IPS-18a (cell line): ENCODE measurements around the gene ZBTB20.

Experiments
- H3K27ac ChIP-seq: one replicate; pipeline ENCODE4 v1.5.1; 2013; ENCODE audit warnings: low read length
- H3K27me3 ChIP-seq: one replicate; pipeline ENCODE4 v1.6.1; 2013; ENCODE audit warnings: mild to moderate bottlenecking, low read length; ENCODE audit not compliant: control insufficient read depth, insufficient read depth
- H3K36me3 ChIP-seq: one replicate; pipeline ENCODE4 v1.6.1; 2013; ENCODE audit warnings: low read depth, low read length; ENCODE audit not compliant: control insufficient read depth
- H3K4me1 ChIP-seq: one replicate; pipeline ENCODE4 v1.6.1; 2013; ENCODE audit warnings: low read depth, low read length; ENCODE audit not compliant: control insufficient read depth
- H3K4me3 ChIP-seq: one replicate; pipeline ENCODE4 v1.5.1; 2013; ENCODE audit warnings: low read length
- H3K9ac ChIP-seq: one replicate; pipeline ENCODE4 v1.6.1; 2013; ENCODE audit warnings: mild to moderate bottlenecking, low read length, moderate library complexity
- H3K9me3 ChIP-seq: one replicate; pipeline ENCODE4 v1.6.1; 2013; ENCODE audit warnings: low read depth, low read length; ENCODE audit not compliant: control insufficient read depth

ZBTB20 gene

GRCh38 chr3:114490829-114491228, 656.3 kb downstream of the ZBTB20 start:
- H3K27ac ChIP-seq: no peak overlapping the region
- no peaks in the 10 kb centered on the region for H3K4me1 ChIP-seq
- no peak overlapping the region for H3K4me3 ChIP-seq
- no peak overlapping the region for H3K9ac ChIP-seq
- no peaks in the 10 kb centered on the region for H3K36me3 ChIP-seq
- no peaks in the 10 kb centered on the region for H3K27me3 ChIP-seq
- H3K9me3 ChIP-seq: no peaks in the 10 kb centered on the region

GRCh38 chr3:114487502-114487901, 659.6 kb downstream of the ZBTB20 start:
- no peaks in the 10 kb centered on the region for H3K9me3 ChIP-seq
- H3K36me3 ChIP-seq: no peaks in the 10 kb centered on the region
- no peak overlapping the region for H3K27ac ChIP-seq
- no peak overlapping the region for H3K9ac ChIP-seq
- no peaks in the 10 kb centered on the region for H3K4me1 ChIP-seq
- H3K4me3 ChIP-seq: no peak overlapping the region
- no peaks in the 10 kb centered on the region for H3K27me3 ChIP-seq

DNA sequence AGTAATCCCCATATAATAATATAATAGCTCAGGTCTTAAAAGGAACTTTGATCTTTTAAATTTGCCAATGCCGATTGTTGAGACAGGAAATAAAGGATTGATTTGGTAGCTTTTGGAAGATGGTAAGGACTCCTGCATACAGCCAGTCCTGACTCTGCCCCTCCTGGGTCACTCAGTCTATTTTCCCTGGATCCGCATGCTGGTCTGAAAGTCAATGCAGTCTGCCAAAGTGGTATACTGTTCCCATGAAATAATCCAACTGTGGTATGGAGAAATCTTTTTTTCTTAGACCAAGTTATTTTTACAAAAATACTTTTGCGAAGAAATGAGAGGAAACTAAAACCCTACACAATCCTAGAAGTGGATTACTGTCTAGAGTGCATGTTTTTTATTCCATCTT, 662.2 kb downstream of the ZBTB20 start:
- Histone ChIP-seq H3K9me3 (no peaks in the 10 kb centered on the region), H3K4me1 (no peaks in the 10 kb centered on the region), H3K27ac (no peak overlapping the region), H3K4me3 (no peak overlapping the region), H3K36me3 (no peaks in the 10 kb centered on the region), H3K9ac (no peak overlapping the region), H3K27me3 (no peaks in the 10 kb centered on the region)

DNA sequence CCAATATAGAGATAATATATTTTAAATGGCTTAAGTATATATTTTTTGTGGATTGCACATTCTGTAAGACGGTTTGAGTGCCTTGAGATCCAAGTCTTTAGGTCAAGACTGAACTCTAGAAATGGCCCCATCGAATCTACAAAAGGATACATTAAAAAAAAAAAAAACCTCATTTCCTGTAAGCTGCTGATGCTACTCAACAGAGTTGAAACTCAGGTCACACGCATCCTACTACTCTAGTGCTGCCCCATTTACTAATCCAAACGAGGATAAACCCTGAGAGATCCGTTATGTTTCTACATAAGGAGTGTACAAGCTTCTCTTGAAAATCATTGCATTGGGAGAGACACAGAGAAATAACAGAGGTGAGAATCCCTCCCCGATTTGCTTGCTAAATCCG, 666.0 kb downstream of the ZBTB20 start:
- Histone ChIP-seq H3K4me1 (no peaks in the 10 kb centered on the region), H3K27ac (no peak overlapping the region), H3K9me3 (no peaks in the 10 kb centered on the region), H3K4me3 (no peak overlapping the region), H3K9ac (no peak overlapping the region), H3K27me3 (no peaks in the 10 kb centered on the region), H3K36me3 (no peaks in the 10 kb centered on the region)

GRCh38 chr3:114480442-114480841, 666.6 kb downstream of the ZBTB20 start:
- H3K9ac ChIP-seq: no peak overlapping the region
- no peaks in the 10 kb centered on the region for H3K9me3 ChIP-seq
- no peaks in the 10 kb centered on the region for H3K4me1 ChIP-seq
- no peaks in the 10 kb centered on the region for H3K27me3 ChIP-seq
- no peaks in the 10 kb centered on the region for H3K36me3 ChIP-seq
- H3K27ac ChIP-seq: no peak overlapping the region
- H3K4me3 ChIP-seq: no peak overlapping the region

- Histone ChIP-seq H3K9me3 (no peaks in the 10 kb centered on the region), H3K4me3 (no peak overlapping the region), H3K27ac (no peak overlapping the region), H3K27me3 (no peaks in the 10 kb centered on the region), H3K36me3 (no peaks in the 10 kb centered on the region), H3K9ac (no peak overlapping the region), H3K4me1 (no peaks in the 10 kb centered on the region)
These were observed 668.3 kb downstream of the ZBTB20 start for GRCh38 chr3:114478801-114479200.

DNA sequence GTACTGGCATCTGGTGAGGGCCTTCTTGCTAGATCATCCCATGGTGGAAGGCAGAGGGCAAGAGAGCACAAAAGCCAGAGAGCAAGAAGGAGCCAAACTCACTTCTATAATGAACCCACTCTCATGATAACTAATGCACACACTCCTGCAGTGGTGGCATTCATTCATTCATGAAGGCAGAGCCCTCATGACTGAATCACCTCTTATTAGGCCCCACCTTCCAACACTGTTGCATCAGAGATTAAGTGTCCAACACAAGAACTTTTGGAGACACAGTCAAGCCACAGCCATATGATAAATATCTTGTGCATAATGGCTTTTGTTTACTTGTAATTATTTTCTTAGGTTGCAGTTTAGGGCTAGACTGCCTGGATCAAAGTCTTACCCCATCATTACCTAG, 670.6 kb downstream of the ZBTB20 start:
- Histone ChIP-seq H3K9me3 (no peaks in the 10 kb centered on the region), H3K4me1 (no peaks in the 10 kb centered on the region), H3K36me3 (no peaks in the 10 kb centered on the region), H3K27ac (no peak overlapping the region), H3K27me3 (no peaks in the 10 kb centered on the region), H3K9ac (no peak overlapping the region), H3K4me3 (no peak overlapping the region)

DNA sequence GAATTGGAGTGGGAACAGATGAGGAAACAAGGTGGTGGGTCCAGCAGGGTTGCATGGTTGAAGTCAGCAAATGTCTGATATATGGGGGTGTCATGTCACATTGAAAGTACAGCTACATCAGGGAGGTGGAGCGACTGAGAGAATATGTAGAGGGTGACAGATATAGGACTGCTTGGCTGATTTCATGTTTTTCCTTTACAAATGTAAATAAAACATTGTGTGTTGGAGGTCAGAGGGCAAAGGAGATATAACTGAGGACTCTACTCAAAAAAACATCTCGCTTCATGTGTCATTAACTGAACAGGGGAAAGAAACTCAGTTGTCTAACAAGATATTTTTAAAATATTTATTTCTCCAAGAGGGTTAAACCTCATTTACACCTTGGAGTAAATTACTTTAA, 675.6 kb downstream of the ZBTB20 start:
- Histone ChIP-seq H3K4me1 (no peaks in the 10 kb centered on the region), H3K4me3 (no peak overlapping the region), H3K9me3 (no peaks in the 10 kb centered on the region), H3K9ac (no peak overlapping the region), H3K27ac (no peak overlapping the region), H3K36me3 (no peaks in the 10 kb centered on the region), H3K27me3 (no peaks in the 10 kb centered on the region)

GRCh38 chr3:114469070-114469469, 678.0 kb downstream of the ZBTB20 start:
- peaks cover 8% of the 10 kb centered on the region for H3K4me1 ChIP-seq
- no peak overlapping the region for H3K4me3 ChIP-seq
- H3K9ac ChIP-seq: no peak overlapping the region
- H3K27me3 ChIP-seq: no peaks in the 10 kb centered on the region
- H3K36me3 ChIP-seq: no peaks in the 10 kb centered on the region
- no peak overlapping the region for H3K27ac ChIP-seq
- H3K9me3 ChIP-seq: no peaks in the 10 kb centered on the region

- Histone ChIP-seq H3K27ac (no peak overlapping the region), H3K9ac (no peak overlapping the region), H3K4me1 (peaks cover 8% of the 10 kb centered on the region), H3K9me3 (no peaks in the 10 kb centered on the region), H3K4me3 (no peak overlapping the region), H3K27me3 (no peaks in the 10 kb centered on the region), H3K36me3 (no peaks in the 10 kb centered on the region)
These were observed 680.3 kb downstream of the ZBTB20 start for GRCh38 chr3:114466816-114467215.

GRCh38 chr3:114466251-114466650, 680.8 kb downstream of the ZBTB20 start:
- Histone ChIP-seq H3K9me3 (no peaks in the 10 kb centered on the region), H3K27me3 (no peaks in the 10 kb centered on the region), H3K4me1 (peaks cover 8% of the 10 kb centered on the region), H3K27ac (no peak overlapping the region), H3K9ac (no peak overlapping the region), H3K4me3 (no peak overlapping the region), H3K36me3 (no peaks in the 10 kb centered on the region)

- H3K9ac ChIP-seq: no peak overlapping the region
- no peak overlapping the region for H3K4me3 ChIP-seq
- no peaks in the 10 kb centered on the region for H3K36me3 ChIP-seq
- peak overlapping the region; percentile 53 for H3K27ac ChIP-seq
- H3K4me1 ChIP-seq: peaks cover 8% of the 10 kb centered on the region
- no peaks in the 10 kb centered on the region for H3K9me3 ChIP-seq
- H3K27me3 ChIP-seq: no peaks in the 10 kb centered on the region
These were observed 682.5 kb downstream of the ZBTB20 start for GRCh38 chr3:114464548-114464947.
